ENCODE data around the gene ATG12. TPM values are rescaled to one million over a fixed set of nuclear protein-coding genes. Genes with fewer than 3 reads are reported as not detected.

The ATG12 gene
- total RNA-seq, 1 experiment from 2014 or later = 39.9 TPM

DNA sequence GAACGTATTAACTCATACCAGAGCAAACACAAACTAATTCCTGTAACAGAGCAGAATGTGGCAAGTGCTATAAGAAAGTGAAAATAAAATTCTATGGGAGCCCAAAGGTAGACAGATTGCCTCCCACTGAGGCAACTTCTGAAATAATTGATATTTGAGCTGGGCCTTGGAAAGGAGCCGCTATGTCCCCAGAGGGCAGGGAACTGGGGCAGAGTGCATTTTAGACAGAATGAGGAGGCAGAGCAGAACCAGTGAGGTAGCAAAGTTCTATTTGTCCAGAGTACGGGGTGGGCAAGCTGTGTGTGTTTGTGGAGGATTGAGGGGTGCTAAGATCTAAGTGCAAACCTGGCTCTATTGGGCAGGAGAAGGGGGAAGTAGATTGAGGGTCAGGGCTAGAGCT lies 44.7 kb downstream of the ATG12 start:
- Mint-ChIP-seq H3K27me3 (ENCODE audit: low read depth) (no peaks in the 10 kb centered on the region), H3K9me3 (no peaks in the 10 kb centered on the region), H3K27ac (no peak overlapping the region), H3K4me3 (no peak overlapping the region), H3K4me1 (no peaks in the 10 kb centered on the region), H3K36me3 (no peaks in the 10 kb centered on the region)
- no peak for ATAC-seq
- no peak for DNase-seq (ENCODE audit: low spot score)
- no peak for TF ChIP-seq TCF7 (CRISPR knock-in tag; IDR thresholded peaks at IDR 0.05; ENCODE audit: low read depth)
- no peak for TF ChIP-seq ZNF232 (CRISPR knock-in tag; IDR thresholded peaks at IDR 0.05)
- CTCF ChIA-PET = no interaction called here
- POLR2A ChIA-PET = no interaction called here

DNA sequence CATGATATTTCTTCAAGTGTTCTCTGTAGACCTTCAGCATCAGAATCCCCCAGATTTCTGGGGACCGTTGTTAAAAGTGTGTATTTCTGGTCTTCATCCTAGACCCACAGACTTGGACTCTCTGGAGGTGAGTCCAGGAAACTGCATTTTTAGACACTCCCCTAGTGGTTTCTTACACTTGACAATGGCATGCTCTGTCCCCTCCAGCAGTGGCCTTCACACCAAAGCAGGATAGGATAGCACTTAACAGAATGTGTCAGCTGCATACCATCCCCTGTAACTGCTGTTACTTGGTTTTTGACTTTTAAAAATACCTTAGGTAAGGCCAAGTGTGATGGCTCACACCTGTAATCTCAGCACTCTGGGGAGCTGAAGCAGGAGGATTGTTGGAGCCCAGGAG lies 45.7 kb downstream of the ATG12 start:
- no peak for DNase-seq (ENCODE audit: low spot score)
- Mint-ChIP-seq H3K36me3 (no peaks in the 10 kb centered on the region), H3K27ac (no peak overlapping the region), H3K4me3 (no peak overlapping the region), H3K4me1 (no peaks in the 10 kb centered on the region), H3K27me3 (ENCODE audit: low read depth) (no peaks in the 10 kb centered on the region), H3K9me3 (no peaks in the 10 kb centered on the region)
- ChIA-PET CTCF (no interaction called here), POLR2A (no interaction called here)
- peak; percentile 48; the same call in 1 of the 2 replicates for ATAC-seq
- TF ChIP-seq TEAD1 (CRISPR knock-in tag; IDR thresholded peaks at IDR 0.05) = no peak
- no peak for TF ChIP-seq FOXK1 (CRISPR knock-in tag; IDR thresholded peaks at IDR 0.05)
- no peak for TF ChIP-seq EMX1 (CRISPR knock-in tag; IDR thresholded peaks at IDR 0.05)
- TF ChIP-seq JUN (CRISPR knock-in tag; IDR thresholded peaks at IDR 0.05) = no peak
- no peak for TF ChIP-seq ESRRA (CRISPR knock-in tag; IDR thresholded peaks at IDR 0.05; ENCODE audit: borderline replicate concordance)
- no peak for TF ChIP-seq MXD4 (CRISPR knock-in tag; IDR thresholded peaks at IDR 0.05; ENCODE audit: borderline replicate concordance)
- no peak for TF ChIP-seq SP1 (CRISPR knock-in tag; conservative IDR thresholded peaks at IDR 0.05)
- TF ChIP-seq, protein P1, sequence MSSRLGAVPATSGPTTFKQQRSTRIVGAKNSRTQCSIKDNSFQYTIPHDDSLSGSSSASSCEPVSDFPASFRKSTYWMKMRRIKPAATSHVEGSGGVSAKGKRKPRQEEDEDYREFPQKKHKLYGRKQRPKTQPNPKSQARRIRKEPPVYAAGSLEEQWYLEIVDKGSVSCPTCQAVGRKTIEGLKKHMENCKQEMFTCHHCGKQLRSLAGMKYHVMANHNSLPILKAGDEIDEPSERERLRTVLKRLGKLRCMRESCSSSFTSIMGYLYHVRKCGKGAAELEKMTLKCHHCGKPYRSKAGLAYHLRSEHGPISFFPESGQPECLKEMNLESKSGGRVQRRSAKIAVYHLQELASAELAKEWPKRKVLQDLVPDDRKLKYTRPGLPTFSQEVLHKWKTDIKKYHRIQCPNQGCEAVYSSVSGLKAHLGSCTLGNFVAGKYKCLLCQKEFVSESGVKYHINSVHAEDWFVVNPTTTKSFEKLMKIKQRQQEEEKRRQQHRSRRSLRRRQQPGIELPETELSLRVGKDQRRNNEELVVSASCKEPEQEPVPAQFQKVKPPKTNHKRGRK (CRISPR knock-in tag; IDR thresholded peaks at IDR 0.05; ENCODE audit: borderline replicate concordance) = no peak
- TF ChIP-seq USF1 (CRISPR knock-in tag; IDR thresholded peaks at IDR 0.05) = no peak
- no peak for TF ChIP-seq IRF2 (CRISPR knock-in tag; IDR thresholded peaks at IDR 0.05; ENCODE audit: borderline replicate concordance, low read depth)
- TF ChIP-seq, protein P2, sequence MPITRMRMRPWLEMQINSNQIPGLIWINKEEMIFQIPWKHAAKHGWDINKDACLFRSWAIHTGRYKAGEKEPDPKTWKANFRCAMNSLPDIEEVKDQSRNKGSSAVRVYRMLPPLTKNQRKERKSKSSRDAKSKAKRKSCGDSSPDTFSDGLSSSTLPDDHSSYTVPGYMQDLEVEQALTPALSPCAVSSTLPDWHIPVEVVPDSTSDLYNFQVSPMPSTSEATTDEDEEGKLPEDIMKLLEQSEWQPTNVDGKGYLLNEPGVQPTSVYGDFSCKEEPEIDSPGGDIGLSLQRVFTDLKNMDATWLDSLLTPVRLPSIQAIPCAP (CRISPR knock-in tag; IDR thresholded peaks at IDR 0.05) = no peak
- no peak for TF ChIP-seq RORB (CRISPR knock-in tag; IDR thresholded peaks at IDR 0.05)
- no peak for TF ChIP-seq CDX4 (CRISPR knock-in tag; IDR thresholded peaks at IDR 0.05; ENCODE audit: borderline replicate concordance)
- no peak for TF ChIP-seq GRHL2 (CRISPR knock-in tag; IDR thresholded peaks at IDR 0.05; ENCODE audit: insufficient replicate concordance, severe bottlenecking)
- TF ChIP-seq ATF1 (CRISPR knock-in tag; IDR thresholded peaks at IDR 0.05) = no peak
- TF ChIP-seq ETV6 (CRISPR knock-in tag; IDR thresholded peaks at IDR 0.05) = no peak
- no peak for TF ChIP-seq JAZF1 (CRISPR knock-in tag; IDR thresholded peaks at IDR 0.05)
- no peak for TF ChIP-seq RELA (CRISPR knock-in tag; IDR thresholded peaks at IDR 0.05; ENCODE audit: borderline replicate concordance)

- no peaks in the 10 kb centered on the region for H3K27me3 Mint-ChIP-seq (ENCODE audit: low read depth)
- ChIA-PET CTCF (interaction anchor here (1.2 kb wide), 1 partner anchor 19 kb away, joined by 3 read pairs; no protein-coding TSS in a partner anchor), POLR2A (no interaction called here)
- no peaks in the 10 kb centered on the region for H3K36me3 Mint-ChIP-seq
- ATAC-seq (no peak), DNase-seq (ENCODE audit: low spot score) (no peak)
- H3K4me1 Mint-ChIP-seq = peaks cover 17% of the 10 kb centered on the region
- TF ChIP-seq GTF2I (CRISPR knock-in tag; conservative IDR thresholded peaks at IDR 0.05) = no peak
- no peak for TF ChIP-seq NR1H2 (CRISPR knock-in tag; IDR thresholded peaks at IDR 0.05)
- H3K4me3 Mint-ChIP-seq = no peak overlapping the region
- peaks cover 16% of the 10 kb centered on the region for H3K9me3 Mint-ChIP-seq
- H3K27ac Mint-ChIP-seq = no peak overlapping the region
Measured at GRCh38 chr5:115788440-115788839, 52.9 kb downstream of the ATG12 start.

All from WTC11 (cell line).